C4-2B (cell line): Measurements from ENCODE around the gene B4GALT4.

Experiments
- ZFX ChIP-seq: fragments of 450-650 bp; IDR thresholded peaks from 2 replicates; pipeline ENCODE4 v1.6.1; 2017
- TF ChIP-seq, protein P1 (sequence below): fragments of 450-650 bp; conservative IDR thresholded peaks from 2 replicates; pipeline ENCODE4 v1.5.1; 2017; ENCODE audit warnings: mild to moderate bottlenecking

GRCh38 chr3:119258915-119259314 lies 18.2 kb upstream of the B4GALT4 start:
- TF ChIP-seq, protein P1, sequence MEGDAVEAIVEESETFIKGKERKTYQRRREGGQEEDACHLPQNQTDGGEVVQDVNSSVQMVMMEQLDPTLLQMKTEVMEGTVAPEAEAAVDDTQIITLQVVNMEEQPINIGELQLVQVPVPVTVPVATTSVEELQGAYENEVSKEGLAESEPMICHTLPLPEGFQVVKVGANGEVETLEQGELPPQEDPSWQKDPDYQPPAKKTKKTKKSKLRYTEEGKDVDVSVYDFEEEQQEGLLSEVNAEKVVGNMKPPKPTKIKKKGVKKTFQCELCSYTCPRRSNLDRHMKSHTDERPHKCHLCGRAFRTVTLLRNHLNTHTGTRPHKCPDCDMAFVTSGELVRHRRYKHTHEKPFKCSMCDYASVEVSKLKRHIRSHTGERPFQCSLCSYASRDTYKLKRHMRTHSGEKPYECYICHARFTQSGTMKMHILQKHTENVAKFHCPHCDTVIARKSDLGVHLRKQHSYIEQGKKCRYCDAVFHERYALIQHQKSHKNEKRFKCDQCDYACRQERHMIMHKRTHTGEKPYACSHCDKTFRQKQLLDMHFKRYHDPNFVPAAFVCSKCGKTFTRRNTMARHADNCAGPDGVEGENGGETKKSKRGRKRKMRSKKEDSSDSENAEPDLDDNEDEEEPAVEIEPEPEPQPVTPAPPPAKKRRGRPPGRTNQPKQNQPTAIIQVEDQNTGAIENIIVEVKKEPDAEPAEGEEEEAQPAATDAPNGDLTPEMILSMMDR = no peak
- TF ChIP-seq ZFX = no peak
